Epithelial cell of prostate (primary cell): ENCODE measurements around the gene SVIL.
A peak's percentile ranks its signal among the peaks of the same experiment; 100 is the strongest.
"Not testable (repeated sequence)": the region's sequence is repeated elsewhere in the genome, so short reads cannot be mapped to it uniquely, and the experiment has no call there.

ENCODE experiments used
- DNase-seq: peaks from one replicate; pipeline ENCODE4 v3.0.0-alpha.2; 2011; ENCODE audit warnings: low read depth, low spot score
- H3K27ac ChIP-seq: fragments of 450-650 bp; 2 replicates; pipeline ENCODE4 v1.5.1; 2017; ENCODE audit warnings: mild to moderate bottlenecking

SVIL gene

GRCh38 chr10:29554660-29555059 is 80.1 kb downstream of the SVIL start:
- DNase-seq, result no peak
- no peak overlapping the region for H3K27ac ChIP-seq

- no peak overlapping the region for H3K27ac ChIP-seq
- no peak for DNase-seq
Observed at GRCh38 chr10:29553544-29554250, 81.1 kb downstream of the SVIL start.

- not testable (repeated sequence) for H3K27ac ChIP-seq, DNase-seq
Observed at GRCh38 chr10:29553116-29553515, 81.7 kb downstream of the SVIL start.

GRCh38 chr10:29549493-29549892 is 85.3 kb downstream of the SVIL start:
- DNase-seq, H3K27ac ChIP-seq: not testable (repeated sequence)

GRCh38 chr10:29546773-29547313 is 87.9 kb downstream of the SVIL start:
- no peak overlapping the region for H3K27ac ChIP-seq
- no peak for DNase-seq

- no peak for DNase-seq
- H3K27ac ChIP-seq, result no peak overlapping the region
Observed at GRCh38 chr10:29545122-29545521, 89.6 kb downstream of the SVIL start.

GRCh38 chr10:29543715-29544114 is 91.1 kb downstream of the SVIL start:
- no peak overlapping the region for H3K27ac ChIP-seq
- no peak for DNase-seq

- H3K27ac ChIP-seq, result no peak overlapping the region
Observed at GRCh38 chr10:29542723-29543122, 92.0 kb downstream of the SVIL start.

GRCh38 chr10:29541422-29542210 is 93.2 kb downstream of the SVIL start:
- no peak for DNase-seq
- no peak overlapping the region for H3K27ac ChIP-seq

More at GRCh38 chr10:29542723-29543122, 92.0 kb downstream of the SVIL start:
- no peak for DNase-seq

- H3K27ac ChIP-seq, result no peak overlapping the region
- no peak for DNase-seq
Observed at GRCh38 chr10:29540016-29540415, 94.8 kb downstream of the SVIL start.

- no peak overlapping the region for H3K27ac ChIP-seq
- no peak for DNase-seq
Observed at GRCh38 chr10:29539412-29539811, 95.4 kb downstream of the SVIL start.

- DNase-seq, result no peak
- H3K27ac ChIP-seq, result no peak overlapping the region
Observed at GRCh38 chr10:29537799-29538198, 97.0 kb downstream of the SVIL start.

GRCh38 chr10:29536691-29537090 is 98.1 kb downstream of the SVIL start:
- DNase-seq, result not testable (repeated sequence)

GRCh38 chr10:29535778-29536453 is 98.9 kb downstream of the SVIL start:
- DNase-seq, result no peak
- peak overlapping the region; percentile 81 for H3K27ac ChIP-seq

More at GRCh38 chr10:29536691-29537090, 98.1 kb downstream of the SVIL start:
- peak overlapping the region; percentile 81 for H3K27ac ChIP-seq

- peak overlapping the region; percentile 81 for H3K27ac ChIP-seq
- no peak for DNase-seq
Observed at GRCh38 chr10:29535012-29535777, 99.6 kb downstream of the SVIL start.

- H3K27ac ChIP-seq, result peak overlapping the region; percentile 81
Observed at GRCh38 chr10:29534590-29534989, 100.2 kb downstream of the SVIL start.

GRCh38 chr10:29533696-29534285 is 101.0 kb downstream of the SVIL start:
- H3K27ac ChIP-seq, result peak overlapping the region; percentile 81
- no peak for DNase-seq

More at GRCh38 chr10:29534590-29534989, 100.2 kb downstream of the SVIL start:
- no peak for DNase-seq

GRCh38 chr10:29533046-29533445 is 101.7 kb downstream of the SVIL start:
- no peak for DNase-seq
- no peak overlapping the region for H3K27ac ChIP-seq

- DNase-seq, result no peak
- no peak overlapping the region for H3K27ac ChIP-seq
Observed at GRCh38 chr10:29532256-29532878, 102.4 kb downstream of the SVIL start.
